UCSD-AML1 (cell line): ENCODE measurements around the gene FOXD4L3.
"Not testable (repeated sequence)": the region's sequence is repeated elsewhere in the genome, so short reads cannot be mapped to it uniquely, and the experiment has no call there.

ENCODE experiments used
- DNase-seq: peaks from one replicate; lab custom pipeline; 2025; ENCODE audit not compliant: unreplicated experiment; lab: John Stamatoyannopoulos, UW

FOXD4L3 gene

DNA sequence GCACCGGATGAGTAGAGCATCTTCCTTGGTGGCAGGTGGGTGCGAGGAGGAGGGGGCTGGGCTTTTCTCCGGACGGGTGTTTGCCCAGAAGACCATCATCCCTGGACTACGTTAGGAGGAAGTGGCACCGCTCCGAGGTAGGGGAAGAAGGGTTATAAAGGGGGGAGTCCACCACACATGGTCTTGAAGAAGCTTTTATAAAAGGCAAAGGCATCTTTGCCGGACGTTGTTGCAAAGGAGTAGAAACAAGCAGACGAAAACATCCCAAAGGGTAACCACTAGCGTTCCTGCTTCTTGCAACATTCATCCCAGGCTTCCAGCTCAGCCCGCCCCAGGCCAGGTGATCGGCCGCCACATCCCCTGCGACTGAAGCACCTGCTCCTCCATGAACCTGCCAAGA, at the start of gene FOXD4L3:
Gene FOXD4L3 (plus strand): TSS at position 301 of the 400 bp plus-strand sequence. CDS start 85 bp downstream, at position 386.
- not testable (repeated sequence) for DNase-seq

- not testable (repeated sequence) for DNase-seq
Observed at GRCh38 chr9:68281041-68281440, 21.6 kb upstream of the FOXD4L3 start.

DNA sequence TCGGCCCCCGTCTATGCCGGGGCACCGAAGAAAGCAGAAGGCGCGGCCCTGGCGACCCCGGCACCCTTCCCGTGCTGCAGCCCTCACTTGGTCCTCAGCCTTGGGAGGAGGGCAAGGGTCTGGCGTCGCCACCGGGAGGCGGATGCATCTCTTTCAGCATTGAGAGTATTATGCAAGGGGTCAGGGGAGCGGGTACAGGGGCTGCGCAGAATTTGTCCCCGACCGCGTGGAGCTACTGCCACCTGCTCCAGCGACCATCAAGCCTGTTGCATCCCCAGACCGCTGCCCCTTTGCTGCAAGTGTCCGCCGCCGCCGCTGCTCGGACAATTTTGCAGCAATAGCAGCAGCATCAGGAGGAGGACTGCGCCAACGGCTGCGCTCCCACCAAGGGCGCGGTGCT, 1.1 kb downstream of the FOXD4L3 start:
- not testable (repeated sequence) for DNase-seq

GRCh38 chr9:68304212-68304611, 1.5 kb downstream of the FOXD4L3 start:
- not testable (repeated sequence) for DNase-seq

DNA sequence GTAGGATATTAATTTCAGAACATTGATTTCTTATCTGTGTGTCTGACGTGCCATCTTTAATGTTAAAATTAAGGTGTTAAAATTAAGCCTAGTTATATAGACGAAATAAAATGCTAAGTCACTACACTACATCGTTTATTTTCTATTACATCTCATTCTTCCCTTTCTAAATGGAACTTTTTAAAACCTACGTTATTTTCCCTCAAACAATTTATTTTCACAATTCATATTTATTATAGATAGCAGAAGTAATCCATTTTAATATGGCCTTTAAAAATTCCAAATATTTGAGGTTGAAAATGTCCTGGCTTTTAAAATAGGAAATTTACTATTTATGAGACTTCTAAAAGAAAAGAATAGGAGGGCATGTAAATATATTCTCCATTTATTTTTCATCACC, 2.1 kb downstream of the FOXD4L3 start:
- DNase-seq: not testable (repeated sequence)

GRCh38 chr9:68305680-68306285, 3.1 kb downstream of the FOXD4L3 start:
- DNase-seq: not testable (repeated sequence)

DNA sequence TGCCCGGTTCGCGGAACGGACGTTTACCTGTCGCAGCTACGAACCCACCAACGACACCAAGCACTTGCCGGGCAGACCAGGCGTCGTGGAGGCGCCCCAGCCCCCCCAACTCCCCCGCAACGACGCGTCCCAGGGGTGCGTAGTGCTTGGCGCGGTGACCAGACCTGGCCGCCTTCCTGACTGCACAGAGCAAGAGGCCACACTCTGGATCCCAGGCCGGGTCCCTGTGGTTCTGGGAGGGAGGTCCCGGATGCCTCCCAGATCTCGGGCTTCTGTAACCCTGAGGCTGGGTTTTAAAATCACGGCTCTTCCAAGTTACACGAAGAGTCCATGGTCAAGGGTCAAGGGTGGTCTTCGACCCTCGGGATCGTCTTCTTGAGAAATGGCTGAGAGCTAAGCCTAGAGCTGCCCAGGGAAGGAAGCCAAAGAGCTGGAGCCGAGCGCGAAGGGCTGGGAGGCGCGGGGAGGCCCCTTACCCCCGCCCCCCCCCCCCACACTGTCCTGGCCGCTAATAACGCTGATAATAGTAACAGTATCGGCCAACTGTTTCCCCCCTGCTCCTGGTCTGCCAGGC, 3.8 kb downstream of the FOXD4L3 start:
- DNase-seq: not testable (repeated sequence)

- not testable (repeated sequence) for DNase-seq
Observed at GRCh38 chr9:68307127-68307526, 4.5 kb downstream of the FOXD4L3 start.

- not testable (repeated sequence) for DNase-seq
Observed at GRCh38 chr9:68307654-68308053, 5.0 kb downstream of the FOXD4L3 start.

- not testable (repeated sequence) for DNase-seq
Observed at GRCh38 chr9:68311208-68311607, 8.5 kb downstream of the FOXD4L3 start.

GRCh38 chr9:68318209-68318608, 15.5 kb downstream of the FOXD4L3 start:
- not testable (repeated sequence) for DNase-seq

- not testable (repeated sequence) for DNase-seq
Observed at GRCh38 chr9:68323749-68324148, 21.1 kb downstream of the FOXD4L3 start.

DNA sequence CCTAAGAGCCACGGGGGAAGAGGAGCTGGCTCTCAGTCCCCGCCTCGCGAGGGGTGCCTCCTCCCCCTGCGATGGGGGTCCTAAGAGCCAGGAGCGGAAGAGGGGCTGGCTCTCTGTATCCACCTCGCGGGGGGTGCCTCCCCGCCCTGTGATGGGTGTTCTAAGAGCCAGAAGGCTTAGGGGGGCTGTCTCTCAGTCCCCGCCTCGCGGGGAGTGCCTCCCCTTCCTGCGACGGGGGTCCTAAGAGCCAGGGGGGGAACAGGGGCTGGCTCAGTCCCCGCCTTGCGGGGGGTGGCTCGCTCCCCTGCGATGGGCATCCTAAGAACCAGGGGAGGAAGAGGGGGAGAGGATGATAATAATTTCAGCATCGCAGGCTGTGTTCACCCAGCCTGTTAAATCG, 21.9 kb downstream of the FOXD4L3 start:
- DNase-seq: not testable (repeated sequence)

- not testable (repeated sequence) for DNase-seq
Observed at GRCh38 chr9:68329106-68329505, 26.4 kb downstream of the FOXD4L3 start.

DNA sequence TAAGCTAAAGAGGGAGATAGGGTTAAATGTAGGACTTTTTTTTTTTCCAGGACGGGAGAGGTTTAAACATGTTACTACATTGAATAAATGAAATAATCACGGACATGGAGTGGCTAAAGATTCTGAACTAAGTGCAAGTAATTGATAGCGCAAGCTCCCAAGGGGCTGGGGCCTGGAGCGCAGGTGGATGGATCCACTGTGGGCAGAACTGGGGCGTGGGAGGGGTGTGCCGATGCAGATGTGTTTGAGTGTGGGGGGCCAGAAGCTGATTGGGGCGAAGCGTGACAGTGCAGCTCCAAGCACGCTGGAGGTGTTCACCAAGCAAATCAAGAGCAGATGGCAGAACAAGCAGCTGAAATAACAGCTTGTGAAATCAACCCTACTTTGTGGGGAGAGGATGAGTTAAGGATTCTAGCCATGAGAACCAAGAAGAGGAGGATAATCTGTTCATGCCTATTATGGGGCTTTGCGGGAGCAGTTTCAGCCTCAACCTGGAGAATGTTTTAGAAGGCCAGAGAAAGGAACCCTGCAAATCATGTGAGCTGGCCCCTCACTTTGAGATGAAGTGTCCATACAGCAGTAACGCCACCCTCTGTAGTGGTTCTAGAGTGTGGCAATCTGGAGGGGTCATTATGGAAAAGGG, 28.0 kb downstream of the FOXD4L3 start:
- DNase-seq: not testable (repeated sequence)

DNA sequence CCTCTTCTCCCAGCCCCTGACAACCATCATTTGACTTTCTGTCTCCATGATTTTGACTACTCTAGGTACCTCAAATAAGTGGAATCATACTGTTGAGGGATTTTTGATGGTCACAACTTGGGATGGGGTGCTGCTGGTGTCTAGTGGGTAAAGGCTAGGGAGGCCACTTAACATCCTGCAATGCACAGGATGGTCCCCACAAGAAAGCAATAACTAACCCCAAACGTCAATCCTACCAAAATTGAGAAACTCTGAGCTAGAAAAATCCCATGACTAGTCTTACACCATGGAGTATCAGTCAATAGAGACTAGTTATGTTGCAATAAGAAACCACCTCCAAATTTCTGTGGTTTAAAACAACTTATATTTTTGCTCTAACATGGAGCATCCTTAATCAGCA, 29.5 kb downstream of the FOXD4L3 start:
- DNase-seq: not testable (repeated sequence)

DNA sequence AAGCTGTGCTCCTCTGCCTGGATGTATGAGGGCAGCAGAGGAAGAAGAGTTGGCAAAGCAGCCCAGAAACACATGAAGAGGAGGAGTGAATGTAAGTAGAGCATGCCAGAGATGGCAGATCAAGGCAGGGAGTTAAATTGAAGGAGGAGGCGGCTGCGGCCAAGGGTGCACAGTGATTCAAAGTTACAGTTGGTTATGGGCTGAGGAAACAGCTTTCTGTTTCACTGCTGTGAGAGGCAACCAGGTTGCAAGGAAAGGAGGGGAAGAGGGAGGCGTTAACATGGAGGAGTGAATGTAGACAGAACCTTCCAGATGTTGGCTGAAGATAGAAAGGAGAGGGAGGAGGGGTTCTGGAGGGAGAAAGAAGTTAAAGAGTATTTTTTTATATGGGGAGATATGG, 33.3 kb downstream of the FOXD4L3 start:
- not testable (repeated sequence) for DNase-seq

- not testable (repeated sequence) for DNase-seq
Observed at GRCh38 chr9:68336639-68337339, 34.1 kb downstream of the FOXD4L3 start.

- not testable (repeated sequence) for DNase-seq
Observed at GRCh38 chr9:68338000-68338399, 35.3 kb downstream of the FOXD4L3 start.

DNA sequence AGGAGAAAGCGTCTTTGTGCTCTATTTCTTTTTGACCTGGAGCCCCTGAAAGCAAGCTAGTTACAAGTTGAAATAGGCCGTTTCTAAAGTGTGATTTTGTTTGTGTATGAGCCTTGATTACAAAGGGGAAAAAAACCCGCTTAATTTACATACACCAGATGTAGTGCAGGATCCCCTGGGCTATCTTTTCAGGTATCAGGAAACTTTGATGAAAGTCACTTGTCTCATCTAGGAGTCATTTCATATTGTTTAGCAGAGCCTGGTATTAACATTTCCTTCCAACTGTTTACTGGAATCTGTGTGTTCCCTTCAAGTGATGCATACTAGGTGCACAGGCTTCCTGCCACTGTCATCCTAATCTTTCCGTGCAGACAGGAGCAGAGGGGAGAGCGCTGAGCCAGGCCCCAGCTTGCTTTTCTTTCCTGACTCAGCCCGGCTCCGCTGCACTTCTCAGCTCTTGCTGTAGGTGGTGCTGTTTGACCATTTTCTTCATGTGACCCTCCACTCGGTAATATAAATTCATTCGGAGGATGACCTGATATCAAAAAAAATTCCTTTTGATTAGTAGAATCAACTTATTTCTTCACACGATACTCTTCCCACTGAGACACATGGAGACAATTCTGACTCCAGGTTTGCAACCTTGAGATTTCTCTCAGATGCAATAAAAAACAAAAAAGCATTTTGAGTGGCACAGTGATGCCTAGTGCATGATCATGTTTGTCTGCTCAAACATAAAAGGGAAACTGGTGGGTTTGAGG, 39.8 kb downstream of the FOXD4L3 start:
- not testable (repeated sequence) for DNase-seq

- not testable (repeated sequence) for DNase-seq
Observed at GRCh38 chr9:68343242-68343641, 40.6 kb downstream of the FOXD4L3 start.
